Neural cell (in vitro differentiated cells): ENCODE data around the gene MCL1.

Experiments
- EP300 ChIP-seq: fragments of 450-650 bp; conservative IDR thresholded peaks from 2 replicates; pipeline ENCODE4 v1.6.1; 2014; ENCODE audit warnings: antibody characterized with exemption, mild to moderate bottlenecking, moderate library complexity; ENCODE audit not compliant: poor library complexity, severe bottlenecking
- EZH2 ChIP-seq: fragments of 200-600, 300-800 bp; shearing (Covaris generic), sonication (generic); IDR thresholded peaks from 2 replicates; pipeline ENCODE4 v1.6.1; 2014; ENCODE audit warnings: antibody characterized with exemption, low read length, borderline replicate concordance, mild to moderate bottlenecking; ENCODE audit not compliant: insufficient read depth, poor library complexity, severe bottlenecking
- TF ChIP-seq, protein P1 (sequence below): fragments of 450-650 bp; IDR thresholded peaks from 2 replicates; pipeline ENCODE4 v1.5.1; 2014; ENCODE audit warnings: antibody characterized with exemption, mild to moderate bottlenecking, moderate library complexity; ENCODE audit not compliant: poor library complexity, severe bottlenecking

DNA sequence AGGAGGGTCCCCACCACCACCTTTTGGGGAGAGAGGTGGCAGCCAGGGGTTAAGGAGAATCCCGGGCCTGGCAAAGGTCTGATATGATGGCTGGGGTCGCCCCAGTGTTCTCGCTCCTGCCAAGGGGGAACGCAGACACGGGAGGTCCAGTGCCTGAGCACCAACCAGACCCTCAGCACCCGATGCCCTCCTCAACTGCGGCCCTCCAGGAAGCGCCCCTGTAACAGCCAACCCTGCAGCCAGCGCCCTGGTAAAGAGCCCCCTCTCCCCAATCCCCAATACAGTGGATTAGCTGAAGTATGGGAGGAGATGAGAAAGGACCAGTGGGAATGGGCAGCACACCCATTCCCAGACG, 19.8 kb downstream of the MCL1 start:
- TF ChIP-seq EZH2 (no peak), EP300 (no peak)
- TF ChIP-seq, protein P1, sequence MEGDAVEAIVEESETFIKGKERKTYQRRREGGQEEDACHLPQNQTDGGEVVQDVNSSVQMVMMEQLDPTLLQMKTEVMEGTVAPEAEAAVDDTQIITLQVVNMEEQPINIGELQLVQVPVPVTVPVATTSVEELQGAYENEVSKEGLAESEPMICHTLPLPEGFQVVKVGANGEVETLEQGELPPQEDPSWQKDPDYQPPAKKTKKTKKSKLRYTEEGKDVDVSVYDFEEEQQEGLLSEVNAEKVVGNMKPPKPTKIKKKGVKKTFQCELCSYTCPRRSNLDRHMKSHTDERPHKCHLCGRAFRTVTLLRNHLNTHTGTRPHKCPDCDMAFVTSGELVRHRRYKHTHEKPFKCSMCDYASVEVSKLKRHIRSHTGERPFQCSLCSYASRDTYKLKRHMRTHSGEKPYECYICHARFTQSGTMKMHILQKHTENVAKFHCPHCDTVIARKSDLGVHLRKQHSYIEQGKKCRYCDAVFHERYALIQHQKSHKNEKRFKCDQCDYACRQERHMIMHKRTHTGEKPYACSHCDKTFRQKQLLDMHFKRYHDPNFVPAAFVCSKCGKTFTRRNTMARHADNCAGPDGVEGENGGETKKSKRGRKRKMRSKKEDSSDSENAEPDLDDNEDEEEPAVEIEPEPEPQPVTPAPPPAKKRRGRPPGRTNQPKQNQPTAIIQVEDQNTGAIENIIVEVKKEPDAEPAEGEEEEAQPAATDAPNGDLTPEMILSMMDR = no peak
